CD4-positive, alpha-beta T cell treated with Interleukin-17A for 1 hour (primary cell): Measurements from ENCODE around the gene GRK5.
"Not testable (repeated sequence)": the region's sequence is repeated elsewhere in the genome, so short reads cannot be mapped to it uniquely, and the experiment has no call there.

Experiments
- DNase-seq: peaks from one replicate; pipeline ENCODE4 v3.0.0-alpha.2; 2020

Gene GRK5

GRCh38 chr10:119252470-119253151 lies 45.2 kb downstream of the GRK5 start:
- DNase-seq = no peak

- DNase-seq = no peak
These were observed 46.2 kb downstream of the GRK5 start for GRCh38 chr10:119253433-119254174.

DNA sequence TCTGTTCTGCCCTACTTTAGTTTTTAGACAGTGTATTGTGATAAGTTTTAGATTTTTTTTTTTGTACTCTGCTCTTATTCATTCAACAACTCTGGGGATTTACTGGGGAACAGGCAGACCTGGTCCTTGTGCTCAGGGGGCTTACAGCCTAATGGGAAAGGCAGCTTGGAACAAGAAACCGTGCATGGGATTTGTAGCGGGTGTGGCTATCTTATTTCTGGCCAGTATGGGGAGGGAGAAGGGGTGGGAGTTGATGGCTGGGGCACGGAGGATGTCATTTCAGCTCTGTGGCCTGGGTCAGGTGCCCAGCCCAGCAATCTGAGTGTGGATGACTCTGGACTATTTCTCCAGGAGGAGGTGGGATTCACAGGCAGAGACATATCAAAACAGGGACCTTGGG lies 47.0 kb downstream of the GRK5 start:
- no peak for DNase-seq

DNA sequence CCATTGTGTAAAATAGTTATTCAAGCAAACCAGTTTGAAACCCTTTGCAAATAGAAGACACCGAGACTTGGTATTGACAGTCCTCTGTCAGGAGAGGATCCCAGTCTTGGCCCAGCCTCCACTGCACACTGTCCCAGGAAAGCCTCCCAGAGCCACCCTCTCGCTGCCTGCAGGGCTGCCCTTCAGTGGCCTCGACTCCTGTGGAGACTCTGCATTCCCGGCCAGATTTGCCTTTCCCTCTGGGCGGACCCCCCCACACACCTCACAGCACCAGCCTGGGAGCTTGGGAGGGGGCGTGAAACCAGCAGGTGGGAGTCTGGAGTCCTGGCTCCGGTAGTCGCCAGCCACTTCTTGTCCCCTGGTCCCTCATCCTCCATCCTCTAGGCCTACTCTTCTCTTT lies 48.7 kb downstream of the GRK5 start:
- DNase-seq = no peak

GRCh38 chr10:119256897-119257296 lies 49.5 kb downstream of the GRK5 start:
- DNase-seq = no peak

DNA sequence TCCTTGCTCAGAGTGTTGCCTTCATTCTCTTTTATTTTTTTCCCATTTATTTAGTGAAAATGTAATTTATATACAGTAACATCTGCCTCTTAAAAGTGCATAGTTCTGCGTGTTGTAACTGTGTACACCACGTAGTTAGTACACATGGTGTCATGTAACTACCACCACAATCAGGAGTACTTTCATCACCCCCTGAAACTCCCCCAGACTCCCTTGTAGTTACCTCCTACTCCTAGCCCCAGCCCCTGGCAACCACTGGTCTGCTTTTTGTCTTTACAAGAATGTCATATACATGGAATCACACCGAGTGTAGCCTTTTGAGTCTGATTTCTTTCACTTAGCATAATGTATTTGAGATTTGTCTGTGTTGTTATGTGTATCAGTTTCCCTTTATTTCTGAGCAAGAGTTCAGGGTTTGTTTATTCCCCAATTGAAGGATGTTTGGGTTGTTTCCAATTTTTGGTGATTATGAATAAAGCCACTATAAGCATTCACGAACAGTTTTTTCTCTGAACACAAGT lies 50.6 kb downstream of the GRK5 start:
- no peak for DNase-seq

GRCh38 chr10:119259345-119259744 lies 52.0 kb downstream of the GRK5 start:
- no peak for DNase-seq

DNA sequence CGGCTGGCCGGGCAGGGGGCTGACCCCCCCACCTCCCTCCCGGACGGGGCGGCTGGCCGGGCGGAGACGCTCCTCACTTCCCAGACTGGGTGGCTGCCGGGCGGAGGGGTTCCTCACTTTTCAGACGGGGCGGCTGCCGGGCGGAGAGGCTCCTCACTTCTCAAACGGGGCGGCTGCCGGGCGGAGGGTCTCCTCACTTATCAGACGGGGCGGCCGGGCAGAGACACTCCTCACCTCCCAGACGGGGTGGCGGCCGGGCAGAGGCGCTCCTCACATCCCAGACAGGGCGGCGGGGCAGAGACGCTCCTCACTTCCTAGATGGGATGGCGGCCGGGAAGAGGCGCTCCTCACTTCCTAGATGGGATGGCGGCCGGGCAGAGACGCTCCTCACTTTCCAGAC lies 53.6 kb downstream of the GRK5 start:
- DNase-seq = not testable (repeated sequence)

GRCh38 chr10:119263951-119264617 lies 56.7 kb downstream of the GRK5 start:
- no peak for DNase-seq

DNA sequence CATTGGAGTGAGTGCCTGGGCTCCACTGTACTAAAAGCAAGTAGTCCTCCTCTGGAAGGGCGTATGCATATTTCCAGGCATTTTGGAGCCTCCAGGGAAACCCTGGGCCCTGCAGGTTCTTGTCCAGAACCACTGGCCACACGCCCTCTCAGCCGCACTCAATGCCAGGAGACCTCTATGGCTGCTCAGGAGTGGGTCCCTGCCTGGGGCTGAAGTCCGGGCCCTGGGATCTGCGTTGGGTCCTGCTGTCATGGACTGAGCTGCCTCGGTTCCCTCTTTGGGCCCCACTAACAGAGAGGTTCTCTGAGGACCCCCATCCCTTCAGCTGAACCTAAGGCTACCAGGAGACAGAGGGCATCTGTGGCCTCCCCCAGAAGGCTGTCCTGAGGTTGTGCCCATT lies 58.3 kb downstream of the GRK5 start:
- DNase-seq = no peak

GRCh38 chr10:119267384-119267783 lies 60.0 kb downstream of the GRK5 start:
- DNase-seq = no peak

DNA sequence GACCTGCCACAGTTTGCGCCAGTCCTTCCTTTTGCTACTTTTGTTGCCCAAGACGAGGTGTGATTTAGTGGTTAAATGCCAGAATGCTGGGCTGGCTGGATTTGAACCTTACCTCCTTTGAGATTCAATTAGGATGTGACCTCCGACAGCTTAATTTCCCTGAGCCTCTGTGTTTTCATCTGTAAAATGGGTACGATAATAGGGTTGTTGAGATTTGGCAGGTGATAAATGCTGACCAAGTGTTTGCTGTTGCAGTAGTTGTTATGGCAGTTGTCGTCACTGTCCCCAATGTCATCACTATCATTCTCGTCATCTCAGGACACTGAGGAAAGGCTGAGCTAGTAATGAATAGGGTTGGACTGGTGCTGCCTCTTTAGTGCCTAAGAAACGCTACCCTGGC lies 61.1 kb downstream of the GRK5 start:
- DNase-seq = no peak

DNA sequence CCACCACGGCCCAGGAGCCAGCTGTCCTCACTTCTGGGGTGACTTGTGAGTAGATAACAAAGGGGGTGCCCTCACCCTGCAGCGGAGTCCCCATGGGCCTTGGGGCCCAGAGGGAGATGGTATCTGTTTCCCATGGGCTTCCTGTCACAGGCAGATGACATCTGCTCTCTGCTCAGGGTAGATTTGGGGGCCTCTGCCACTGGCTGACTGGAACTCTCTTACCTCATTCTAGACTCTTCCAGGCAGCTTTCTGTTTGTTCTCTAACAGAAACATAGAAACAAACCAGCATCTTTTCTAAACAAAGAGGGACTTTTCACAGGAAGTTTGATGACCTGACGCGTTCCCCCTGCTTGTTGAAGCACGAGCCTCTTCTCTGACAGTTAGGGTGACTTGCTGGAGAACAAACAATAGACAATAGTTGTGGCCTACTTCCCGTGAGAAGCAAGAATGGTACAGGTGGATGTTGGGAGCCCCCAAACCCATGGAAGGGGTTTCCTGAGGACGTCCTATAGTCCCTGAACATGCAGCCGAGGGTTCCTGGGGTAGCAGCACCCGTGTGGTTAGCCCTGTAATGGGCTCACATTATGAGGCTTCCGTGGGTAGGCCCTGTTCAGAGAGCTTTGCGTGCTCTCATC lies 61.6 kb downstream of the GRK5 start:
- peak; percentile 93 for DNase-seq

- DNase-seq = no peak
These were observed 62.4 kb downstream of the GRK5 start for GRCh38 chr10:119269737-119270136.

GRCh38 chr10:119270762-119271366 lies 63.5 kb downstream of the GRK5 start:
- DNase-seq = peak; percentile 71

- DNase-seq = not testable (repeated sequence)
These were observed 65.0 kb downstream of the GRK5 start for GRCh38 chr10:119272338-119272734.

DNA sequence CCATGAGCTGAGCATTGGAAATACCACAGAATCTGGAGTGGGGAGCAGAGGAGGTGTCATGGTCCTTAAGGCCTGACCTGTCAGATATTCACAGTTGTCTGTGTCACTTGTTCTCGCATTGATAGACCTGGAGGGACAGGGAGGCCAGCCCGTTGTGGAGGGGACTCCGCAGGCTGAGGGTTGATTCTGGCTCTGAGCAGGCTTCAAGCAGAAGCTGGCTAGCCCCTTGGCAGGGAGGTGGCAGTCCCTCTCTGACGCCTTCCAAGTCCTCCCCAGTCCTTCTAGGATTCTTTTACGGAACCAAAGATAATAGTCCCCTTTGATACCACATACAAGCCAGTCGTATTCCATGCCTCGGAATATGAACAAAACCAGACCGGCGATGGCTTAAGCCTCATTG lies 65.4 kb downstream of the GRK5 start:
- DNase-seq = no peak

- DNase-seq = no peak
These were observed 66.0 kb downstream of the GRK5 start for GRCh38 chr10:119273413-119273812.

- DNase-seq = no peak
These were observed 67.2 kb downstream of the GRK5 start for GRCh38 chr10:119274519-119275045.

DNA sequence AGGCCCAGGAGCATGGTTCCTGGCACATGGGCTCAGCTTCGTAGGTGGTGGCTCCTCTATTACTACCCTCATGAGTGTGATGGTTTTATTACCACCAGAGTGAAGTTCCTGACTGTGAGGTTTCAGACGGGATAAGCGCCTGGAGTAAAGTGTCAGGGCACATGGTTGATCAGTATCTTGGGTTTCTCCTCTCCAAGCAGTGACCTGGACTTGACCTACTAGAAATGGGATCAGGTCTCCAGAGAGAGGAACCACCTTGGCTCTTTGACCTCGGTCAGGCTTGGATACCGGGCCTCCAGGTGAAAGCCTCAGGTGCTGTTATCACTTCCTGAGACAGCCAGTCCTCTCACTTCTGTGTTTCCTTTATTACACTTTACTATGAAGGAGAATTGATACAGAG lies 67.7 kb downstream of the GRK5 start:
- DNase-seq = no peak

DNA sequence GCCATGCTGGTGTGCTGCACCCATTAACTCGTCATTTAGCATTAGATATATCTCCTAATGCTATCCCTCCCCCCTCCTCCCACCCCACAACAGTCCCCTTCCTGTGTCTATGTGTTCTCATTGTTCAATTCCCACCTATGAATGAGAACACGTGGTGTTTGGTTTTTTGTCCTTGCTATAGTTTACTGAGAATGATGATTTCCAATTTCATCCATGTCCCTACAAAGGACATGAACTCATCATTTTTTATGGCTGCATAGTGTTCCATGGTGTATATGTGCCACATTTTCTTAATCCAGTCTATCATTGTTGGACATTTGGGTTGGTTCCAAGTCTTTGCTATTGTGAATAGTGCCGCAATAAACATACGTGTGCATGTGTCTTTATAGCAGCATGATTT lies 68.8 kb downstream of the GRK5 start:
- DNase-seq = not testable (repeated sequence)

GRCh38 chr10:119278126-119278709 lies 70.8 kb downstream of the GRK5 start:
- DNase-seq = no peak
